ENCODE results near the gene SSBP3.

- no peak for TF ChIP-seq CTCF (IDR thresholded peaks at IDR 0.05)
- TF ChIP-seq KAT7 (CRISPR knock-in tag; IDR thresholded peaks at IDR 0.05; ENCODE audit: borderline replicate concordance): no peak
- TF ChIP-seq, protein P1, sequence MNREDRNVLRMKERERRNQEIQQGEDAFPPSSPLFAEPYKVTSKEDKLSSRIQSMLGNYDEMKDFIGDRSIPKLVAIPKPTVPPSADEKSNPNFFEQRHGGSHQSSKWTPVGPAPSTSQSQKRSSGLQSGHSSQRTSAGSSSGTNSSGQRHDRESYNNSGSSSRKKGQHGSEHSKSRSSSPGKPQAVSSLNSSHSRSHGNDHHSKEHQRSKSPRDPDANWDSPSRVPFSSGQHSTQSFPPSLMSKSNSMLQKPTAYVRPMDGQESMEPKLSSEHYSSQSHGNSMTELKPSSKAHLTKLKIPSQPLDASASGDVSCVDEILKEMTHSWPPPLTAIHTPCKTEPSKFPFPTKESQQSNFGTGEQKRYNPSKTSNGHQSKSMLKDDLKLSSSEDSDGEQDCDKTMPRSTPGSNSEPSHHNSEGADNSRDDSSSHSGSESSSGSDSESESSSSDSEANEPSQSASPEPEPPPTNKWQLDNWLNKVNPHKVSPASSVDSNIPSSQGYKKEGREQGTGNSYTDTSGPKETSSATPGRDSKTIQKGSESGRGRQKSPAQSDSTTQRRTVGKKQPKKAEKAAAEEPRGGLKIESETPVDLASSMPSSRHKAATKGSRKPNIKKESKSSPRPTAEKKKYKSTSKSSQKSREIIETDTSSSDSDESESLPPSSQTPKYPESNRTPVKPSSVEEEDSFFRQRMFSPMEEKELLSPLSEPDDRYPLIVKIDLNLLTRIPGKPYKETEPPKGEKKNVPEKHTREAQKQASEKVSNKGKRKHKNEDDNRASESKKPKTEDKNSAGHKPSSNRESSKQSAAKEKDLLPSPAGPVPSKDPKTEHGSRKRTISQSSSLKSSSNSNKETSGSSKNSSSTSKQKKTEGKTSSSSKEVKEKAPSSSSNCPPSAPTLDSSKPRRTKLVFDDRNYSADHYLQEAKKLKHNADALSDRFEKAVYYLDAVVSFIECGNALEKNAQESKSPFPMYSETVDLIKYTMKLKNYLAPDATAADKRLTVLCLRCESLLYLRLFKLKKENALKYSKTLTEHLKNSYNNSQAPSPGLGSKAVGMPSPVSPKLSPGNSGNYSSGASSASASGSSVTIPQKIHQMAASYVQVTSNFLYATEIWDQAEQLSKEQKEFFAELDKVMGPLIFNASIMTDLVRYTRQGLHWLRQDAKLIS (CRISPR knock-in tag; IDR thresholded peaks at IDR 0.05; ENCODE audit: borderline replicate concordance): no peak
- no peak for TF ChIP-seq ESRRA (CRISPR knock-in tag; IDR thresholded peaks at IDR 0.05; ENCODE audit: borderline replicate concordance)
- no peak for TF ChIP-seq CREB1 (CRISPR knock-in tag; IDR thresholded peaks at IDR 0.05)
- TF ChIP-seq, protein P2, sequence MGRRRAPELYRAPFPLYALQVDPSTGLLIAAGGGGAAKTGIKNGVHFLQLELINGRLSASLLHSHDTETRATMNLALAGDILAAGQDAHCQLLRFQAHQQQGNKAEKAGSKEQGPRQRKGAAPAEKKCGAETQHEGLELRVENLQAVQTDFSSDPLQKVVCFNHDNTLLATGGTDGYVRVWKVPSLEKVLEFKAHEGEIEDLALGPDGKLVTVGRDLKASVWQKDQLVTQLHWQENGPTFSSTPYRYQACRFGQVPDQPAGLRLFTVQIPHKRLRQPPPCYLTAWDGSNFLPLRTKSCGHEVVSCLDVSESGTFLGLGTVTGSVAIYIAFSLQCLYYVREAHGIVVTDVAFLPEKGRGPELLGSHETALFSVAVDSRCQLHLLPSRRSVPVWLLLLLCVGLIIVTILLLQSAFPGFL (CRISPR knock-in tag; IDR thresholded peaks at IDR 0.05; ENCODE audit: borderline replicate concordance): no peak
- no peak for TF ChIP-seq MAX (CRISPR knock-in tag; IDR thresholded peaks at IDR 0.05)
- TF ChIP-seq FOXP4 (CRISPR knock-in tag; IDR thresholded peaks at IDR 0.05): no peak
- TF ChIP-seq NFYB (CRISPR knock-in tag; conservative IDR thresholded peaks at IDR 0.05; ENCODE audit: low read depth): no peak
- no peak for TF ChIP-seq TEAD1 (CRISPR knock-in tag; IDR thresholded peaks at IDR 0.05)
- no peak for TF ChIP-seq ZNF138 (CRISPR knock-in tag; conservative IDR thresholded peaks at IDR 0.05)
- TF ChIP-seq GRHL2 (CRISPR knock-in tag; IDR thresholded peaks at IDR 0.05; ENCODE audit: insufficient replicate concordance, severe bottlenecking): no peak
- TF ChIP-seq, protein P3, sequence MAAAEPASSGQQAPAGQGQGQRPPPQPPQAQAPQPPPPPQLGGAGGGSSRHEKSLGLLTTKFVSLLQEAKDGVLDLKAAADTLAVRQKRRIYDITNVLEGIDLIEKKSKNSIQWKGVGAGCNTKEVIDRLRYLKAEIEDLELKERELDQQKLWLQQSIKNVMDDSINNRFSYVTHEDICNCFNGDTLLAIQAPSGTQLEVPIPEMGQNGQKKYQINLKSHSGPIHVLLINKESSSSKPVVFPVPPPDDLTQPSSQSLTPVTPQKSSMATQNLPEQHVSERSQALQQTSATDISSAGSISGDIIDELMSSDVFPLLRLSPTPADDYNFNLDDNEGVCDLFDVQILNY (CRISPR knock-in tag; IDR thresholded peaks at IDR 0.05): no peak
Measured at GRCh38 chr1:54413732-54414131, 7.5 kb upstream of the SSBP3 start.

Measured in WTC11 (cell line).